Medulla oblongata (tissue), 1 donor: ENCODE results near the gene ZNF385A.
"Not testable (repeated sequence)": the region's sequence is repeated elsewhere in the genome, so short reads cannot be mapped to it uniquely, and the experiment has no call there.

Source experiments
- DNase-seq: peaks from one replicate; pipeline ENCODE4 v3.0.0-alpha.2; 2015; ENCODE audit errors: extremely low spot score

ZNF385A gene

GRCh38 chr12:54325442-54326109, 59.0 kb downstream of the ZNF385A start:
- not testable (repeated sequence) for DNase-seq

- peak; percentile 99 for DNase-seq
Observed at GRCh38 chr12:54324617-54325441, 59.7 kb downstream of the ZNF385A start, which contains the start of gene COPZ1. COPZ1 (plus strand) TSS chr12:54325131; CDS start chr12:54325164, 33 bp downstream.

- no peak for DNase-seq
Observed at GRCh38 chr12:54321363-54321762, 63.2 kb downstream of the ZNF385A start.
